GM04504 (cell line): Measurements from ENCODE around the gene SHKBP1.
"Not testable (repeated sequence)": the region's sequence is repeated elsewhere in the genome, so short reads cannot be mapped to it uniquely, and the experiment has no call there.

Experiments
- DNase-seq: peaks from one replicate; pipeline ENCODE4 v3.0.0-alpha.2; 2012; ENCODE audit warnings: low read depth

SHKBP1 gene

DNA sequence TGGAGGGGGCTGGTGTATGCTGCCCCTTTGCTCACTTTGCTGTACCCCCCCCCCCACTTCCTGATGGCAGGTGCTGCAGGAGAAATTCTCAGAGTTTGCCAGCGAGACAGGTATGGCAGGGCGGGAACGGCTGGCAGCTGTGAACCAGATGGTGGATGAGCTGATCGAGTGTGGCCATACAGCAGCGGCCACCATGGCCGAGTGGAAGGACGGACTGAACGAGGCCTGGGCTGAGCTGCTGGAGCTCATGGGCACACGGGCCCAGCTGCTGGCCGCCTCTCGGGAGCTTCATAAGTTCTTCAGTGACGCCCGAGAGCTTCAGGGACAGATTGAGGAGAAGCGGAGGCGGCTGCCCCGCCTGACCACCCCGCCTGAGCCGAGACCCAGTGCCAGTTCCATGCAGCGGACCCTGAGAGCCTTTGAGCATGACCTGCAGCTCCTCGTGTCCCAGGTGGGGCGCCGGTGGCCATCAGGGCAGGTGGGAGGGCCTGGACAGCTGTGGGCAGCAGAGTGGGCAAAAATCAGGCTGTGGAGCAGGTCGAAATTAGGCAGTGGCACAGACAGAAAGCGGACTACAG lies 19.6 kb upstream of the SHKBP1 start:
- no peak for DNase-seq

DNA sequence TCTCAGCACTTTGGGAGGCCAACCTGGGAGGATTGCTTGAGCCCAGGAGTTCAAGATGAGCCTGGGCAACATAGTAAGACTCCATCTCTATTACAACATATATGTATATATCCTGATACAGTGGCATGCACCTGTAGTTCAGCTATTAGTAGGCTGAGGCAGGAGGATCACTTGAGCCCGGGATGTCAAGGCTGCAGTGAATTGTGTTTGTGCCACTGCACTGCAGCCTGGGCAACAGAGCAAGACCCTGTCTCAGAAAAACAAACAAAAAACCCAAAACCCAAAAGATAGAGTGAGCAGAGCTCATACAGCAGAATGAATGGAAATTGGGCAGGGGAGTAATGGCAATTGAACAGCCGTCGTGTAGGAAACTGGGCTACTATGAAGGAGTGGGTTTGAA lies 17.3 kb upstream of the SHKBP1 start:
- DNase-seq: no peak

DNA sequence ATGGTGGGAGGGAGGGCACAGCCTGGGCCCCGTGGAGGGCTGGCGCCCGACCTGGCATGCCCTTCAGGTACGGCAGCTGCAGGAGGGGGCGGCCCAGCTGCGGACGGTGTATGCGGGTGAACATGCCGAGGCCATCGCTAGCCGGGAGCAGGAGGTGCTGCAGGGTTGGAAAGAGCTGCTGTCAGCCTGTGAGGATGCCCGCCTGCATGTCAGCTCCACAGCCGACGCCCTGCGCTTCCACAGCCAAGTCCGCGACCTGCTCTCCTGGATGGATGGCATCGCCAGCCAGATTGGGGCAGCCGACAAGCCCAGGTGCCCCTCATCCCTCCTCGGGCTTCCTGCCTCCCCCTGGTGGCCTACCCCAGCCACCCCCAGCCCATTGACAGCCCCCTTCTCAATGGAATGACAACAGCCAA lies 16.6 kb upstream of the SHKBP1 start:
- DNase-seq: no peak

DNA sequence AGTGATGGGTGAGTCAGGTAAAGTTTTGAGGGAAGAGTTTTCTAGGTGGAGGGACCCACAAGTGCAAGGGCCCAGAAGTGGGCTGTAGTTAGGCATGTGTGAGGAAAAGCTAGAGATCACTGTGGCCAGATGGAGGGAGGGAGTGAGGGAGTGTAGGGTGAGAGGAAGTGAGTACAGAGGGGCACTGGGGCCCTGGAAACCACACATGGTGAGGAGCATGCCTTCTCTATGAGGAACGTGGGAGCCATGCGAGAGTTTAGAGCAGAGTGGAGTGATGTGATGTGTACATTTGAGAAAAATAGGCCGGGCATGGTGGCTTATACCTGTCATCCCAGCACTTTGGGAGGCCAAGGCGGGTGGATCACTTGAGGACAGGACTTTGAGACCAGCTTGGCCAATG lies 14.7 kb upstream of the SHKBP1 start:
- DNase-seq: no peak

DNA sequence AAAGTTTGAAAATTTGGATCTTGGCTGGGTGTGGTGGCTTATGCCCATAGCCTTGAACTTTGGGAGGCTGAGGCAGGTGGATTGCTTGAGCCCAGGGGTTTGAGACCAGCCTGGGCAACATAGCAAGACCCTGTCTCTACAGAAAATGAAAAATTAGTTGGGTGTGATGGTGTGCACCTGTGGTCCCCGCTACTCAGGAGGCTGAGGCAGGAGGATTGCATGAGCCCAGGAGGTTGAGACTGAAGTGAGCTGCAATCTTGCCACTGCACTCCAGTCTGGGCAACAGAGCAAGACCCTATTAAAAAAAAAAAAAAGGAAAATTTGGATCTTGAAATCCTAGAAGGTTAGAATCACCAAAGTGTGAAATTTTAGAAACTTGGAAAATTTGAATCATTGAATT lies 12.1 kb upstream of the SHKBP1 start:
- not testable (repeated sequence) for DNase-seq

- no peak for DNase-seq
Observed at GRCh38 chr19:40565355-40565754, 11.3 kb upstream of the SHKBP1 start.

DNA sequence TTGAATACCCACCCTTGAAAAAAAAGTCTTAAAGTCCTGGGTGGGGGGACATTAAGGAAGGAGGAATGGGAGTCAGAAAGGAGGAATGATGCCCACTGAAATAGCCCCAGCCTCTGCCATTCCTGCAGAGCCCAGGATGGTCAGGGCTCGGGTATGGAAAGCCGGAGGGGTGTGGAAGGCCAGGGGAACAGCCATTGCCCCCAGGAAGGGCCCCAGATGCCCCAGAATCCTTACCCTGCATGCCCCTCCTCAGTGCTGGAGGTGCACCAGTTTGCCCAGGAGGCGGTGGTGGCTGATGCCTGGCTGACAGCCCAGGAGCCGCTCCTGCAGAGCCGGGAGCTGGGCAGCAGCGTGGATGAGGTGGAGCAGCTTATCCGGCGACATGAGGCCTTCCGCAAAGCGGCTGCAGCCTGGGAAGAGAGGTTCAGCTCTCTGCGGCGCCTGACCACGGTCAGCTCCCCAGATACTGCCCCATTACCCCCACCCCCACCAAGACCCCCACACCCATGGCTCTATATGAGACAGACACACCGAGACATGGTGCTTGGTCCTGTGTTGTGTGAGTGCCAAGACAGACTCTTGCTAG lies 10.7 kb upstream of the SHKBP1 start:
- DNase-seq: no peak

- no peak for DNase-seq
Observed at GRCh38 chr19:40567040-40567749, 9.5 kb upstream of the SHKBP1 start.

DNA sequence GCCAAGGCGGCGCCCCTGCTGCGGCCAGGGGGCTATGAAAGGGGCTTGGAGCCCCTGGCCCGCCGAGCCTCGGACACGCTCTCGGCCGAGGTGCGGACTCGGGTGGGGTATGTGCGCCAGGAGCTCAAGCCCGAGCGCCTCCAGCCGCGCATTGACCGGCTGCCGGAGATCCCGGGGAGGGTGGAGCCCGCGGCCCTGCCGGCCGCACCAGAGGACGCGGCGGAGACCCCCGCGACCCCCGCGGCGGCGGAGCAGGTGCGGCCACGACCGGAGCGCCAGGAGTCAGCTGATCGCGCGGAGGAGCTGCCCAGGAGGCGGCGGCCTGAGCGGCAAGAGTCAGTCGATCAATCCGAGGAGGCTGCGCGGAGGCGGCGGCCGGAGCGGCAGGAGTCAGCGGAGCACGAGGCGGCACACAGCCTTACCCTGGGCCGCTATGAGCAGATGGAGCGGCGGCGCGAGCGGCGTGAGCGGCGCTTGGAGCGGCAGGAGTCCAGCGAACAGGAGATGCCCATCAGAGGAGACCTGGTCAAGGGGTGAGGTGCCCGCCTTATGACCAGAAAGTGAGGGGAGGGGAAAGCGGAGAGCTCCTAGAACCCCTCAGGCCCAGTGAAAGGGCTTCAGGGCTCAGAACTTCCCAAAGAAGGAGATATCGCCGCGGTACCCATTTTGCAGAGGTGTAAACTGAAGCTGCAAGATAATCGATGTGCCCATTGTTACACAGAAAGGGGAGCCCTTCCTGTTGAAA lies 8.8 kb upstream of the SHKBP1 start:
- DNase-seq: no peak

- DNase-seq: peak; percentile 99
Observed at GRCh38 chr19:40570313-40571004, 6.2 kb upstream of the SHKBP1 start.

DNA sequence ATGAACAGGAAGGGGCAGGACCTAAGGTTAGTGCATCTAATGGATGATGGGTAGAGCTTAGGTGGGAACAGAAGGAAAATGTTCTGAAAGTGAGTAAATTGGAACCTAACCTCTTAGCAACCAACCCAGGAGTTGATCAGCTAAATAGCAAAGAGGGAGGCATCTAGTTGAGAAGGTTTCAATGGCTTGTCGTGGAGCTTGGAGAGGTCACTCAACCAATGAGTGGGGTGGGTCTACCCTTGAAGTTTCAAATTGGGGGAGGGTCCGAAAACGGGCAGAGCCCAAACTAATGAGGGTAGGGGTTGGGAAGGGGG lies 5.7 kb upstream of the SHKBP1 start:
- no peak for DNase-seq

GRCh38 chr19:40571831-40572495 lies 4.7 kb upstream of the SHKBP1 start:
- DNase-seq: no peak

DNA sequence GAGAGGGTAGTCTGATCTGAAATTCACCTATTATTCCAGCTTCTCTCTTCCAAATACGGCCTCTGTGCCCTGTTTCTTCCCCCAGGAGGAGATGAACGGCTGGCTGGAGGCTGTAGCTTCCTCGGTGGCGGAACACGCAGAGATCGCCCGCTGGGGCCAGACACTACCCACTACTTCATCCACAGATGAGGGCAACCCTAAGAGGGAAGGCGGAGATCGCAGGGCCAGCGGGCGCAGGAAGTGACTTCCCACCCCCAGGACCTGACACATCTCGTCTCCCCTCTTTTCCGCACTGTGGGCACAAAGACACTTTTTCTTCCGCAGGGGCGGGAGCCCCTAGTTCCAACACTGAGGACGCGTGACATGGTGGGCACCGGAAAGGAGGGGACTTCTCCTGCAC lies 1.3 kb upstream of the SHKBP1 start:
- DNase-seq: no peak

- DNase-seq: no peak
Observed at GRCh38 chr19:40576151-40576584, 505 bp upstream of the SHKBP1 start.

GRCh38 chr19:40578442-40578908 lies 1.8 kb downstream of the SHKBP1 start:
- DNase-seq: no peak

- no peak for DNase-seq
Observed at GRCh38 chr19:40580619-40581018, 3.9 kb downstream of the SHKBP1 start.

DNA sequence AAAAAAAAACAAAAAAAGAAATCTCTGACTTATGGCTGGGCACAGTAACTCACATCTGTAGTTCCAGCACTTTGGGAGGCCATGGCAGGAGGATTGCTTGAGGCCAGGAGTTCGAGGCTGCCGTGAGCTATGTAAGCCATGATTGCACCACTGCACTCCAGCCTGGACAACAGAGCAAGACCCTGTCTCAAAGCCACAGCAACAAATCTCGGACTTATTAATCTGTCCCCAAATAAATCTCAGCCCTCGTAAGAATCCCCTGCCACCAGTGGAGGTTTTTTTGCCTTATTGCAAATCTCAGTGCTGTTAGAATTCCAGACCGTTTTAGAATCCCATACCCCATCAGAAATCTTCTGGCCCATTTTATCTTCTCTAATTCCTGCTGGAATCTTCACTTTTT lies 4.9 kb downstream of the SHKBP1 start:
- DNase-seq: no peak

DNA sequence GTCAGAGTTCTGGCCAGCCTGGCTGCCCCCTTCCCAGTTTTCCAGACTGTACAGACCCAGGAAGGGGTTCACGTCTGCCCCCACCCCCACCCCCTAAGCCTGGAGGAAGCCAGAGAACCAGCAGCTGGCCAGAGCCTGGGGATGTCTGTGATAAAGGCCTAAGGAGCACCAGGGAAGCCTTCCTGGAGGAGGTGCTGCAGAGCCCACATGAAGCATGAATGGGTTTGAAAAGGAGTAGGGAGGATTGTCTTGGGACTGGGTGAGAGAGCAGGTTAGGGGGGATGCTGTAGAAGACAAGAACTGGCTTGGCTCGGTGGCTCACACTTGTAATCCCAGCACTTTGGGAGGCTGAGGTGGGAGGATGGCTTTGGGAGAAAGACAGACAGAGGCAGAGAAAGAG lies 5.8 kb downstream of the SHKBP1 start:
- no peak for DNase-seq

DNA sequence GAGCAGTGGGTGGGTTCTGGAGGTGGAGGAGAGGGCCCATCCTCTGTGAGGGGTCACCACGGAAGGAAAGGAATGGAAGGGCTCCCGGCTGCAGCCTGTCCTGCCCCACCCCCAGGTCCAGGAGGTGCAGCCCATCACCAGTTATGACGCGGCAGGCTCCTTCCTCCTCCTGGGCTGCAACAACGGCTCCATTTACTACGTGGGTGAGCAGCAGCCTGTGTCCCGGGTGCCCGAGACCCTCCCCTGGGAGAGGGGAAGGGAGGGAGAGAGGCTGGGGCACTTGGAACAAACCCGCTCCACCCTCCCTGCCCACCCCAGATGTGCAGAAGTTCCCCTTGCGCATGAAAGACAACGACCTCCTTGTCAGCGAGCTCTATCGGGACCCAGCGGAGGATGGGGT lies 6.6 kb downstream of the SHKBP1 start:
- DNase-seq: no peak

- no peak for DNase-seq
Observed at GRCh38 chr19:40584007-40584406, 7.3 kb downstream of the SHKBP1 start.

DNA sequence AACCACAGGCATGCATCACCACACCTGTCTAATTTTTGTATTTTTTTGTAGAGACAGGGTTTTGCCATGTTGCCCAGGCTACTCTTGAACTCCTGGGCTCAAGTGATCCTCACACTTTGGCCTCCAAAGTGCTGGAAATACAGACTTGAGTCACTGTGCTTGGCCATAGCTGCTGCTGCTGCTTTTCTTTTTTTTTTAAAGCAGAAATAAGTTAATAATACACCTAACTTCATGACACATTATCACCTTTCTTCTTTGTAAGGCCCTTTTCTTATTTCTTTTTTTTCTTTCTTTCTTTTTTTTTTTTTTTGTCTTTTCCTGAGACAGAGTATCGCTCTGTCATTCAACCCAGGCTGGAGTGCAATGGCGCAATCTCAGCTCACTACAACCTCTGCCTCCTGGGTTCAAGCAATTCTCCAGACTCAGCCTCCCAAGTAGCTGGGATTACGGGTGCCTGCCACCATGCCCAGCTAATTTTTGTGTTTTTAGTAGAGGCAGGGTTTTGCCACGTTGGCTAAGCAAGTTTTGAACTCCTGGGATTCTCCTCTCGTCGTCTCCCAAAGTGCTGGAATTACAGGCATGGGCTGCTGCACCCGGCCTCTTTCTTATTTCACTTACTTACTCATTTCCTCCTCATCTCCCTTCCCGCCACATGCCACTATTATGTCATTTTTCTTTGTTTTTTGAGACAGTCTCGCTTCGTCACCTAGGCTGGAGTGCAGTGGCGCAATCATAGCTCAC lies 8.7 kb downstream of the SHKBP1 start:
- DNase-seq: no peak
